Panc1 (cell line): ENCODE data around the gene PARVB.

Experiments
- CTCF ChIP-seq: fragments of 450-650 bp; IDR thresholded peaks from 2 replicates; pipeline ENCODE4 v1.5.1; 2017; ENCODE audit warnings: mild to moderate bottlenecking
- SIN3A ChIP-seq: IDR thresholded peaks from 2 replicates; pipeline ENCODE4 v1.6.1; 2012; ENCODE audit warnings: low read depth, mild to moderate bottlenecking, low read length, moderate library complexity, borderline replicate concordance; ENCODE audit not compliant: insufficient read depth

GRCh38 chr22:44204739-44205515, 180.8 kb downstream of the PARVB start:
- TF ChIP-seq SIN3A (no peak), CTCF (no peak)
